HG03196 (cell line): Measurements from ENCODE around the gene NLGN1.

Source experiments
- ATAC-seq: cut with Tn5 transposase; IDR thresholded peaks from one replicate; pipeline ENCODE4 v1.9.1; 2021; ENCODE audit not compliant: unreplicated experiment

The NLGN1 gene

GRCh38 chr3:173632945-173633344 lies 235.4 kb downstream of the NLGN1 start:
- ATAC-seq: no peak

GRCh38 chr3:173635826-173636225 lies 238.3 kb downstream of the NLGN1 start:
- no peak for ATAC-seq

- ATAC-seq: no peak
These were observed 241.6 kb downstream of the NLGN1 start for GRCh38 chr3:173639098-173639497.

- no peak for ATAC-seq
These were observed 244.2 kb downstream of the NLGN1 start for GRCh38 chr3:173641696-173642095.

GRCh38 chr3:173644086-173645082 lies 246.8 kb downstream of the NLGN1 start:
- no peak for ATAC-seq

GRCh38 chr3:173650596-173650995 lies 253.1 kb downstream of the NLGN1 start:
- no peak for ATAC-seq

GRCh38 chr3:173652093-173652492 lies 254.5 kb downstream of the NLGN1 start:
- ATAC-seq: no peak

GRCh38 chr3:173653781-173654180 lies 256.2 kb downstream of the NLGN1 start:
- ATAC-seq: no peak

- ATAC-seq: no peak
These were observed 262.4 kb downstream of the NLGN1 start for GRCh38 chr3:173659972-173660371.

GRCh38 chr3:173660645-173661299 lies 263.2 kb downstream of the NLGN1 start:
- ATAC-seq: no peak

GRCh38 chr3:173663696-173664111 lies 266.2 kb downstream of the NLGN1 start:
- ATAC-seq: no peak

GRCh38 chr3:173676094-173676493 lies 278.6 kb downstream of the NLGN1 start:
- no peak for ATAC-seq

GRCh38 chr3:173681188-173681678 lies 283.7 kb downstream of the NLGN1 start:
- no peak for ATAC-seq

- ATAC-seq: no peak
These were observed 287.9 kb downstream of the NLGN1 start for GRCh38 chr3:173685456-173685855.

- ATAC-seq: no peak
These were observed 290.8 kb downstream of the NLGN1 start for GRCh38 chr3:173688216-173688842.

- no peak for ATAC-seq
These were observed 293.1 kb downstream of the NLGN1 start for GRCh38 chr3:173690542-173691180.

GRCh38 chr3:173699353-173699752 lies 301.8 kb downstream of the NLGN1 start:
- no peak for ATAC-seq

- no peak for ATAC-seq
These were observed 302.8 kb downstream of the NLGN1 start for GRCh38 chr3:173700336-173700735.

- ATAC-seq: no peak
These were observed 305.0 kb downstream of the NLGN1 start for GRCh38 chr3:173702561-173702960.

GRCh38 chr3:173703771-173704170 lies 306.2 kb downstream of the NLGN1 start:
- no peak for ATAC-seq

- no peak for ATAC-seq
These were observed 309.1 kb downstream of the NLGN1 start for GRCh38 chr3:173706630-173707029.
